Smooth muscle cell (in vitro differentiated cells): ENCODE data around the gene SRP54. TPM values are rescaled to one million over a fixed set of nuclear protein-coding genes. Genes with fewer than 3 reads are reported as not detected.

Experiments
- DNase-seq: peaks from one replicate; lab custom pipeline; 2025; ENCODE audit not compliant: unreplicated experiment; lab: John Stamatoyannopoulos, UW
- H2AFZ ChIP-seq: fragments of 200-600 bp; sonication (generic); 2 replicates; pipeline ENCODE4 v1.6.0; 2016; ENCODE audit warnings: antibody characterized with exemption, low read depth, mild to moderate bottlenecking
- H3F3A ChIP-seq: fragments of 200-600 bp; sonication (generic); 2 replicates; pipeline ENCODE4 v1.6.0; 2017; ENCODE audit warnings: antibody characterized with exemption, low read depth
- H3K27ac ChIP-seq: fragments of 200-600 bp; sonication (generic); 2 replicates; pipeline ENCODE4 v1.5.1; 2016; ENCODE audit warnings: low read depth, mild to moderate bottlenecking
- H3K27me3 ChIP-seq: fragments of 200-600 bp; sonication (generic); 2 replicates; pipeline ENCODE4 v1.6.1; 2016; ENCODE audit warnings: low read depth, mild to moderate bottlenecking
- H3K36me3 ChIP-seq: fragments of 200-600 bp; sonication (generic); 2 replicates; pipeline ENCODE4 v1.5.1; 2016; ENCODE audit warnings: low read depth
- H3K4me1 ChIP-seq: fragments of 200-600 bp; sonication (generic); 2 replicates; pipeline ENCODE4 v1.5.1; 2016; ENCODE audit warnings: low read depth
- H3K4me2 ChIP-seq: fragments of 200-600 bp; sonication (generic); 2 replicates; pipeline ENCODE4 v1.6.0; 2016; ENCODE audit warnings: mild to moderate bottlenecking
- H3K4me3 ChIP-seq: fragments of 200-600 bp; sonication (generic); 2 replicates; pipeline ENCODE4 v1.5.1; 2016; ENCODE audit warnings: mild to moderate bottlenecking
- H3K79me2 ChIP-seq: fragments of 200-600 bp; sonication (generic); 2 replicates; pipeline ENCODE4 v1.6.0; 2016; ENCODE audit warnings: low read depth, mild to moderate bottlenecking
- H3K9ac ChIP-seq: fragments of 200-600 bp; sonication (generic); 2 replicates; pipeline ENCODE4 v1.6.0; 2016; ENCODE audit warnings: low read depth
- H3K9me3 ChIP-seq: fragments of 200-600 bp; sonication (generic); replicated peaks from 2 replicates; pipeline ENCODE4 v1.5.1; 2016; ENCODE audit warnings: low read depth
- H4K20me1 ChIP-seq: fragments of 200-600 bp; sonication (generic); 2 replicates; pipeline ENCODE4 v1.6.0; 2016; ENCODE audit warnings: low read depth
- WGBS: methylation state at CpG from one replicate; pipeline ENCODE4 v1.1.7; 2016; ENCODE audit warnings: low lambda C conversion rate; 5-methylcytosine and 5-hydroxymethylcytosine counted together
- polyA plus RNA-seq: library from polyadenylated mRNA; unstranded; fragments of >200 nt; fragmentation: Nextera tagmentation; extraction: Ambion mirVana; gene quantifications from 2 replicates; pipeline ENCODE4 v1.2.1, GENCODE V29; 2016
- total RNA-seq: library from RNA; depleted of rRNA; stranded (reverse); fragments of >200 nt; gene quantifications from 2 replicates; pipeline ENCODE4 v1.2.3, GENCODE V29; 2014
- TF ChIP-seq, protein P1 (sequence below): fragments of 200-600 bp; sonication (generic); IDR thresholded peaks from 2 replicates; pipeline ENCODE4 v1.5.1; 2017; ENCODE audit warnings: borderline replicate concordance, mild to moderate bottlenecking, antibody characterized with exemption; ENCODE audit not compliant: insufficient read depth, poor library complexity, severe bottlenecking

Gene SRP54
- total and polyA plus RNA-seq, 2 experiments from 2014 or later = 76.4 to 111 TPM

DNA sequence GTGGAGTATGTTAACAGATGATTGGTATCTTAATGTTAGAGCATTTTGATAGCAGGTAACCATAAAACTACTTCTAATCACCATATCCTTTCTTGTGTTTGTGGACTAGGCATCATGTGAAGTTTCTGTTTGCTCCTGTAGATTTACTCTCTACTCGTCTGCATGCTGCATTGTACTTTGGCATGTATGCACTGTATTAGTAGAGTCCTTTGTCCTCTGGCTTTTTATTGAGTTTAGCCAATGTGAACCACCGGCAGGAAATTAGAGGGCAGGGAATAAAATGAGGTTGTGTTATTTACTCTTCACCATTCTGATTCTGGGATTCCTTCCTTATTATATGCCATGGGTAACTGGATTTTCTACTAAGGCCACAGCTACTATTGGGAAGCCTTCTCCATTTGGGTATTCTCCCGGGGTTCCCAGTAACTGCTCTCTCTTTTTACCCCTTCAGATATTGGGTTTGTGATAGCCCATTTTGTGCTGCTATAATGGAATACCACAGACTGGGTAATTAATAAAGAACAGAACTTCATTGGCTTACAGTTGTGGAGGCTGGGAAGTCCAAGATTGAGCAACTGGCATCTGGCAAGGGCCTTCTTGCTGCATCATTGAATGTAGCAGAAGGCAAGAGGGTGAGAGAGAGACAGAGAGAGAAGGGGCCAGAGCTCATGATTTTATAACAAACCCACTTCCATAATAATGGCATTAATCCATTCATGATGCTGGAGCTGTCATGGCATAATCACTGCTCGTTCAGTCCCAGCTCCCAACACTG lies 85.6 kb downstream of the SRP54 start:
- no peak for DNase-seq
- Histone ChIP-seq H2AFZ (no peak overlapping the region), H3K36me3 (peaks cover 16% of the 10 kb centered on the region), H3F3A (no peaks in the 10 kb centered on the region), H3K79me2 (peaks cover 14% of the 10 kb centered on the region), H3K4me1 (no peaks in the 10 kb centered on the region), H3K27me3 (no peaks in the 10 kb centered on the region), H3K4me2 (no peak overlapping the region), H3K9ac (no peak overlapping the region), H3K9me3 (no peaks in the 10 kb centered on the region), H3K27ac (no peak overlapping the region), H4K20me1 (peaks cover 8% of the 10 kb centered on the region), H3K4me3 (no peak overlapping the region)
- 96% methylated on average over 4 of the region's 4 CpGs for WGBS
- TF ChIP-seq, protein P1, sequence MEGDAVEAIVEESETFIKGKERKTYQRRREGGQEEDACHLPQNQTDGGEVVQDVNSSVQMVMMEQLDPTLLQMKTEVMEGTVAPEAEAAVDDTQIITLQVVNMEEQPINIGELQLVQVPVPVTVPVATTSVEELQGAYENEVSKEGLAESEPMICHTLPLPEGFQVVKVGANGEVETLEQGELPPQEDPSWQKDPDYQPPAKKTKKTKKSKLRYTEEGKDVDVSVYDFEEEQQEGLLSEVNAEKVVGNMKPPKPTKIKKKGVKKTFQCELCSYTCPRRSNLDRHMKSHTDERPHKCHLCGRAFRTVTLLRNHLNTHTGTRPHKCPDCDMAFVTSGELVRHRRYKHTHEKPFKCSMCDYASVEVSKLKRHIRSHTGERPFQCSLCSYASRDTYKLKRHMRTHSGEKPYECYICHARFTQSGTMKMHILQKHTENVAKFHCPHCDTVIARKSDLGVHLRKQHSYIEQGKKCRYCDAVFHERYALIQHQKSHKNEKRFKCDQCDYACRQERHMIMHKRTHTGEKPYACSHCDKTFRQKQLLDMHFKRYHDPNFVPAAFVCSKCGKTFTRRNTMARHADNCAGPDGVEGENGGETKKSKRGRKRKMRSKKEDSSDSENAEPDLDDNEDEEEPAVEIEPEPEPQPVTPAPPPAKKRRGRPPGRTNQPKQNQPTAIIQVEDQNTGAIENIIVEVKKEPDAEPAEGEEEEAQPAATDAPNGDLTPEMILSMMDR = no peak

- WGBS = 97% methylated on average over 3 of the region's 3 CpGs
- no peak overlapping the region for H3K9ac ChIP-seq
- H3K4me2 ChIP-seq = no peak overlapping the region
- no peaks in the 10 kb centered on the region for H3F3A ChIP-seq
- TF ChIP-seq, protein P1 = no peak
- no peak overlapping the region for H2AFZ ChIP-seq
- no peaks in the 10 kb centered on the region for H3K4me1 ChIP-seq
- H3K36me3 ChIP-seq = peaks cover 23% of the 10 kb centered on the region
- H3K9me3 ChIP-seq = no peaks in the 10 kb centered on the region
- H4K20me1 ChIP-seq = peaks cover 8% of the 10 kb centered on the region
- no peak overlapping the region for H3K4me3 ChIP-seq
- H3K79me2 ChIP-seq = peaks cover 11% of the 10 kb centered on the region
- no peak for DNase-seq
- H3K27me3 ChIP-seq = no peaks in the 10 kb centered on the region
- no peak overlapping the region for H3K27ac ChIP-seq
Observed at GRCh38 chr14:35072226-35072625, 89.4 kb downstream of the SRP54 start.

DNA sequence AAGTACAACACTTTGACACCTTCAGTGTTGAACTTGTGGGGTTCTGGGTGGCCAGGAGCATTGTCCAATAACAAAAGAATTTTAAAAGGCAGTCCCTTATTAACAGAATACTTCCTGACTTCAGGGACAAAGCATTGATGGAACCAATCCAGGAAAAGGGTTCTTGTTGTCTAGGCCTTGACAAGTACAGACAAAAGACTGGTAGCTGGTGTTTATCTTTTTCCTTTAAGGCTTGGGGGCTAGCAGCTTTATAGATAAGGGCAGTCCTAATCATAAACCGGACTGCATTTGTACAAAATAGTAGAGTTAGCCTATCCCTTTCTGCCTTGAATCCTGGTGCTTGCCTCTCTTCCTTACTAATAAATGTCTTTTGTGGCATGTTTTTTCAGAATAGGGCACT lies 90.7 kb downstream of the SRP54 start:
- Histone ChIP-seq H3K4me2 (no peak overlapping the region), H3K27me3 (no peaks in the 10 kb centered on the region), H2AFZ (no peak overlapping the region), H3K36me3 (peaks cover 11% of the 10 kb centered on the region), H3F3A (no peaks in the 10 kb centered on the region), H3K9ac (no peak overlapping the region), H4K20me1 (peaks cover under 1% of the 10 kb centered on the region), H3K4me1 (no peaks in the 10 kb centered on the region), H3K79me2 (peaks cover 7% of the 10 kb centered on the region), H3K27ac (no peak overlapping the region), H3K9me3 (no peaks in the 10 kb centered on the region), H3K4me3 (no peak overlapping the region)
- 85% methylated on average over 1 of the region's 1 CpG for WGBS
- no peak for DNase-seq
- TF ChIP-seq, protein P1 = no peak

- H3K36me3 ChIP-seq = peaks cover 10% of the 10 kb centered on the region
- H2AFZ ChIP-seq = no peak overlapping the region
- no peak overlapping the region for H3K9ac ChIP-seq
- no peaks in the 10 kb centered on the region for H4K20me1 ChIP-seq
- H3F3A ChIP-seq = no peaks in the 10 kb centered on the region
- WGBS = 98% methylated on average over 2 of the region's 2 CpGs
- no peak overlapping the region for H3K4me2 ChIP-seq
- DNase-seq = no peak
- no peaks in the 10 kb centered on the region for H3K79me2 ChIP-seq
- no peaks in the 10 kb centered on the region for H3K9me3 ChIP-seq
- no peaks in the 10 kb centered on the region for H3K27me3 ChIP-seq
- no peak overlapping the region for H3K27ac ChIP-seq
- TF ChIP-seq, protein P1 = no peak
- no peak overlapping the region for H3K4me3 ChIP-seq
- no peaks in the 10 kb centered on the region for H3K4me1 ChIP-seq
Observed at GRCh38 chr14:35078082-35078481, 95.3 kb downstream of the SRP54 start.
